Right hindlimb (tissue), 1 donor: ENCODE measurements around the gene BCAS1.

ENCODE experiments used
- DNase-seq: peaks from one replicate; pipeline ENCODE4 v3.0.0-alpha.2; 2018

Gene BCAS1

DNA sequence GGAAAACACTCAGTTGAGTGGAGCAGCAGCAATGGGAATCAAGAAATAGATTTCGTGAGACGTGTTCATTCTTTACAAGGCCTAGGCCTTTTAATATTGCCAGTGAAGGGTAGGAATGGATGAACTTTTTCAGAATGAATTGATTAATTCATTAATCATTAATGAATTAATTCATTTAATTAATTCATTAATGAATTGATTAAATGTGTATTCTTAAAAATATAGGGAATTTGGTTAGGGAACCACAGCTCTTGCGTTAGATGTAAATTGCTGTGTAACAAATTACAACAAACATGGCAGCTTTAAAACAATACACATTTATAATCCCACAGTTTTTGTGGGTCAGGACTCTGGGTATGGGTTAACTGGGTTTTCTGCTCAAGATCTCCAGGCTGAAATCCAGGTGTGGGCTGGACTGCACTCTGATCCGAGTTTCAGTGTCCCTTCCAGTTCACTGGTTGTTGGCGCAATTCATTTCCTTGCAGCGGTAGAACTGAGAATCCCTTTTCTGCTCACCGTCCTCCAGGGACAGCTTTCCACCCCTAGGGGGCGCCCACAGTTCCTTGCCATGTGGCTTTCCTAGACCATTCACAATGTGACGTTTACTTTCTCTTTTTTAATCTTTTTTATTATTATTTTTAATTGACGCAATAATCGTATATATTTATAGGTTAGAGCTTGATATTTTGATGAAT lies 32.8 kb upstream of the BCAS1 start:
- DNase-seq = peak; percentile 59

DNA sequence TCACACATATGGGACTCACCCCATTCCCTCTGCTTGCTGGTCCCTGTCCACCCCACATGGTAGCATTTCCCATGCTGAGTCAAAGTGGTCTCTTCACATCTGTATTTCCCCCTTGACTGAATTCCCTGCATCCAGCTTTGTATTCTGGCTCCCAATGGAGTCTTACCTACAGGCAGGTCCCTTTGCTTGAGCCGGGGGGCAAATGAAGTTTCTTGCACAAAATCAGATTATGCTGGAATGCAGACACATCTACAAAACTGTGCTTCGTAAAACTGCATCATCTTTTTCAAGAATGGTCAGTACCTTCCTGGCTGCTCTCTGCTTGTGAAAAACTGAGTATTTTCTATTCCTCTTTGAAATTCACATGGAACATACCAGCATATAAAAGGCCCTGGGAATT lies 32.1 kb upstream of the BCAS1 start:
- no peak for DNase-seq

GRCh38 chr20:54100563-54100962 lies 30.2 kb upstream of the BCAS1 start:
- DNase-seq = no peak

- no peak for DNase-seq
These were observed 29.5 kb upstream of the BCAS1 start for GRCh38 chr20:54099894-54100293.

- DNase-seq = no peak
These were observed 27.7 kb upstream of the BCAS1 start for GRCh38 chr20:54098047-54098446.

DNA sequence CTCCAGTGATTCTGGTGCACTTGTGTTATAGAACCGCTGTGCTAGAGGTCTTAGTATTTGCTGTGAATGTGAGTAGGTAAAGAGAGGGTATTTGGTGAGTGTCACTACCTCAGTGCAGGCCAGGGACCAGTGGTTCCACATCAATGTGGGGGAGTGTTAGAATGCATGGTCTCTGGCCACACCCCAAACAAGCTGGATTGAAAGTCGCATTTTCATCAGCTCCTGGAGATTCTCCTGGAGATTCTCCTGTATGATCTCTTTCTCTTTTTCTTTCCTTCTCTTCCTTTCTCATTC lies 26.8 kb upstream of the BCAS1 start:
- DNase-seq = no peak

GRCh38 chr20:54095824-54096223 lies 25.4 kb upstream of the BCAS1 start:
- DNase-seq = no peak

- DNase-seq = no peak
These were observed 23.8 kb upstream of the BCAS1 start for GRCh38 chr20:54094268-54094580.

GRCh38 chr20:54093423-54094267 lies 23.3 kb upstream of the BCAS1 start:
- no peak for DNase-seq

GRCh38 chr20:54092021-54092420 lies 21.6 kb upstream of the BCAS1 start:
- DNase-seq = no peak

- DNase-seq = no peak
These were observed 20.7 kb upstream of the BCAS1 start for GRCh38 chr20:54091120-54091480.

GRCh38 chr20:54090230-54091119 lies 20.1 kb upstream of the BCAS1 start:
- no peak for DNase-seq

- no peak for DNase-seq
These were observed 18.0 kb upstream of the BCAS1 start for GRCh38 chr20:54088430-54088829.

GRCh38 chr20:54086507-54087039 lies 16.2 kb upstream of the BCAS1 start:
- DNase-seq = no peak

DNA sequence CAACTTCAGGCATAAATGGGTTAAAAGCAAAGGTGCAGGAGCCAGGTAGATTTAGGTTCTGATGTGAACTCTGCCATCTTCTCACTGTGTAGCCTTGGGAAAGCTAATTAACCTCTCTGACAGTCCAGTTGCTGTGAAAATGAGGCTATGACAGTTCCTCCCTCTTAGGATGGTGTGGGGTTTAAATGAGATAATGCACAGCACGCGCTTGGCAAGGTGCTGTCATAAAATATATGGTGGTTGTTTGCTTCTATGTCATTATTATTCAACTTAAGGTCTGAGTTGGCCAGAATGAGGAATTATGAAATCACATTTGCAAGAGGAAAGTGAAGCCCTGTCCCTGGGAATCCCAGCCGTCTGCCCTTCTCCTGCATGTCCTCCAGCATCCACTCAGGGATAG lies 15.5 kb upstream of the BCAS1 start:
- no peak for DNase-seq

GRCh38 chr20:54085425-54085824 lies 15.0 kb upstream of the BCAS1 start:
- no peak for DNase-seq

DNA sequence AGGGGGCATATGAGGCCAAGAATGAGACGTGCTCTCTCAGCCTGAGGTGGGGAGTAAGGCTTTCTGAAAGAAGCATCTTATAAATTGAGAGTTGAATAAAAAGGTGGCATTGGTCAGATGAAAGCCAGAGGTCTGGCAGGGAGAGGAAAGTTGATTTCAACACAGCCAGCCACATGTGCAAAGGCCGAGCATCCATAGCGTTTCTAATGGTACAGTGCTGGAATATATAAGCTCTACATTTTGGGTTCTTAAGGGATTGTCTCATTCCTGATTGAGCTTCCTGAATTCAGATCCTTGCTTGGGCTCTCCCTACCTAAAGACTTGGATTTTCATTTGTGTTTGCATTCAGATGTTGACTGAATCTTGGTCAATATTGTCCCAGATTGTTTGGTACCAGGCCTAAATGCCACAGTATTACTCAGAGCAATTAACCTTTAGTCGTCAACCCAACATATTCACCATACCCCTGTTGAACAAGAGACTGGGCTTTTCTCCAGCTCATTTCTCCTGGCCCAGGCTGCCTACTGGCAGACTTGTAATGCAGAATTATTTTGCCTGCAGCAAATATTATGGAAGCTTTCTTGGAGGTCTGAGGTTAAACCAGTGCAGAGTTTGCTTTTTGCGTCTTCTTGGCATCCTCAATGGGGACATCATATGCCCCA lies 14.5 kb upstream of the BCAS1 start:
- DNase-seq = no peak

GRCh38 chr20:54084193-54084592 lies 13.8 kb upstream of the BCAS1 start:
- DNase-seq = no peak

- no peak for DNase-seq
These were observed 13.1 kb upstream of the BCAS1 start for GRCh38 chr20:54083459-54083858.

DNA sequence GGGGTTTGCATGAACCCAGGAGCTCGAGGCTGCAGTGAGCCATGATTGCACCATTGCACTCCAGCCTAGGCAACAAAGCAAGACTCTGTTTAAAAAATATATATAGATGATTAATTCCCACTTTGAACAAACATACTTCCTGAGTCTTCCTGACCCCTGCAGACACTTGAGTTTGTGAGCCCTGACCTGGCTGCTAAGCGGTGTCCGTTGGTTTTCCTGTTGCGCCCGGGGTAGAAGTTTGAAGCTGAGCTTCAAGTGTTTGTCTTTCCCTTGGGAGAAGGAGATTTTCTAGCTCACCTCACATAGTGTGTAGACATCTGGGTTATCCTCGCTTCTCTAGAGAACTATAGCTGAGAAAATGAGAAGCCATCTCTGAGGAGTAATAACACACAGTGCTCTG lies 11.7 kb upstream of the BCAS1 start:
- DNase-seq = no peak

DNA sequence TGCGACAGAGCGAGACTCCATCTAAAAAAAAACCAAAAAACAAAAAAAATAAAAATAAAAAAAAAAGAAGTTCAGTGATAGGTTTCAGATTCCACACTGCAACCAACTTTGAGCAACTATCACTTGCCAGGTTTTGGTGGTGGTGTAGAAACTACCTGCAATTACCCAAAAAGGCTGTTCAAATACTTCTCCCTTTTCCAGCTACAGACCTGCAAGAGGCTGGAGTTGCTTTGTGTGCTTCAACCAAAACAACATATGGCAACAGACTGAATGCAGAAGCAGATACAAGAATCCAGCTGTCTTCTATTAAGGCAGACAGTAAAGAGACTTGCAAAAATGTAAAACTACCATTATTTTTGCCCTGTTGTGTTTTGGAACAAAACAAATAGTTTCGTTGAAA lies 9.3 kb upstream of the BCAS1 start:
- no peak for DNase-seq

DNA sequence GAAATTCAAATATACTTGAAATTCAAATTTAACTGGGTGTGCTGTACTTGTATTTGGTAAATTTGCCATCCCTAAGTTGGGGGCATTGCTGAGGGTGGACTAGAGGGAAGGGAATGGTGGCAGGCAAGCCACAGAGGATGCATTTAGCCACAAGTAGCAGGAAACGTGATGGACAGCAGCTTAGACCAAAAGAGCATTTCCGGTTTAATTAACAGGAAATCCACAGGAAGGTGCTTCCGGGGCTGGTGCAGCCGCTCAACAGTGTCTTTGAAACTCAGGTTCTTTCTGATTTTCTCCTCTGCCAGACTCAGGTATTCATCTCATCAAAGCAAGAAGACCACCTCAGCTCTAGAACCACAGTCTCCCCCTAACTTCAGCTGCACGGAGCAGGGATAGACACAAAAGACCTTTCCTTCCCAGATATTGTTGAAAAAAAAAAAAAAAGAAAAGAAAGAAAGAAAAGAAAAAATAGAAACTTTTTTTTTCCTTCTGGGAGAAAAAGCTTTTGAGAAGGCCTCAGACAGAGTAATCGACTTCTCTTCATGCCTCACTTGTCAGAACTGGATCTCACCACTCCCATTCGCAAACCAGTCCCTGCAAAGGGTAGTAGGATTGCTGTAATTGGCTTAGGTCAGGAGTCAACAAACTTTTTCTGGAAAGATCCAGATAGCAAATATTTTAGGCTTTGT lies 8.0 kb upstream of the BCAS1 start:
- DNase-seq = no peak

- no peak for DNase-seq
These were observed 5.9 kb upstream of the BCAS1 start for GRCh38 chr20:54076259-54076658.
